Progenitor cell of endocrine pancreas (in vitro differentiated cells): ENCODE data around the gene PILRB. TPM values are rescaled to one million over a fixed set of nuclear protein-coding genes. Genes with fewer than 3 reads are reported as not detected.

Experiments used
- DNase-seq: peaks from one replicate; pipeline ENCODE4 v3.0.0; 2021; ENCODE audit warnings: low spot score; ENCODE audit not compliant: unreplicated experiment
- H3K27ac Mint-ChIP-seq: 2 replicates; pipeline ENCODE4 v1.8.0; 2021; ENCODE audit warnings: mild to moderate bottlenecking, moderate library complexity, mixed read lengths
- H3K27me3 Mint-ChIP-seq: 2 replicates; pipeline ENCODE4 v1.8.0; 2021; ENCODE audit warnings: mixed read lengths
- H3K36me3 Mint-ChIP-seq: 2 replicates; pipeline ENCODE4 v1.8.0; 2022; ENCODE audit warnings: mixed read lengths; ENCODE audit not compliant: insufficient read depth
- H3K4me1 Mint-ChIP-seq: 2 replicates; pipeline ENCODE4 v1.8.0; 2021; ENCODE audit warnings: low read depth, mixed read lengths
- H3K4me3 Mint-ChIP-seq: 2 replicates; pipeline ENCODE4 v1.8.0; 2021; ENCODE audit warnings: low read depth, mild to moderate bottlenecking, moderate library complexity, mixed read lengths
- H3K9me3 Mint-ChIP-seq: 2 replicates; pipeline ENCODE4 v1.8.0; 2021; ENCODE audit warnings: low read depth, mixed read lengths
- CTCF ChIP-seq: fragments of 200-600 bp; sonication (generic); IDR thresholded peaks from one replicate; pipeline ENCODE4 v1.5.0; 2021; ENCODE audit warnings: antibody characterized with exemption, mild to moderate bottlenecking; ENCODE audit not compliant: unreplicated experiment
- total RNA-seq: library from RNA; stranded (reverse); gene quantifications from 2 replicates; pipeline ENCODE4 v1.2.1, GENCODE V29; 2021

PILRB gene
- total RNA-seq, 1 donor from 2014 or later = 67.9 TPM

- H3K4me3 Mint-ChIP-seq = no peak overlapping the region
- no peaks in the 10 kb centered on the region for H3K27me3 Mint-ChIP-seq
- no peak for DNase-seq
- H3K4me1 Mint-ChIP-seq = no peaks in the 10 kb centered on the region
- H3K27ac Mint-ChIP-seq = peak overlapping the region; percentile 84
- peaks cover 11% of the 10 kb centered on the region for H3K36me3 Mint-ChIP-seq
- no peaks in the 10 kb centered on the region for H3K9me3 Mint-ChIP-seq
- TF ChIP-seq CTCF = no peak
Observed at GRCh38 chr7:100369105-100369504, 11.2 kb downstream of the PILRB start.

- no peak for DNase-seq
- peaks cover 5% of the 10 kb centered on the region for H3K36me3 Mint-ChIP-seq
- H3K4me1 Mint-ChIP-seq = no peaks in the 10 kb centered on the region
- no peak overlapping the region for H3K4me3 Mint-ChIP-seq
- no peak overlapping the region for H3K27ac Mint-ChIP-seq
- H3K9me3 Mint-ChIP-seq = no peaks in the 10 kb centered on the region
- TF ChIP-seq CTCF = no peak
- no peaks in the 10 kb centered on the region for H3K27me3 Mint-ChIP-seq
Observed at GRCh38 chr7:100370303-100370702, 12.4 kb downstream of the PILRB start.

GRCh38 chr7:100370746-100371145 is 12.8 kb downstream of the PILRB start:
- Mint-ChIP-seq H3K27me3 (no peaks in the 10 kb centered on the region), H3K4me3 (no peak overlapping the region), H3K36me3 (peaks cover 5% of the 10 kb centered on the region), H3K9me3 (no peaks in the 10 kb centered on the region), H3K27ac (no peak overlapping the region), H3K4me1 (no peaks in the 10 kb centered on the region)
- no peak for DNase-seq
- TF ChIP-seq CTCF = no peak

GRCh38 chr7:100371561-100372171 is 13.7 kb downstream of the PILRB start:
- no peaks in the 10 kb centered on the region for H3K9me3 Mint-ChIP-seq
- no peaks in the 10 kb centered on the region for H3K27me3 Mint-ChIP-seq
- no peaks in the 10 kb centered on the region for H3K4me1 Mint-ChIP-seq
- no peak overlapping the region for H3K4me3 Mint-ChIP-seq
- H3K36me3 Mint-ChIP-seq = peaks cover 5% of the 10 kb centered on the region
- DNase-seq = no peak
- no peak for TF ChIP-seq CTCF
- no peak overlapping the region for H3K27ac Mint-ChIP-seq

- Mint-ChIP-seq H3K4me3 (no peak overlapping the region), H3K27ac (no peak overlapping the region), H3K9me3 (no peaks in the 10 kb centered on the region), H3K4me1 (no peaks in the 10 kb centered on the region), H3K27me3 (no peaks in the 10 kb centered on the region), H3K36me3 (peaks cover 3% of the 10 kb centered on the region)
- DNase-seq = no peak
- no peak for TF ChIP-seq CTCF
Observed at GRCh38 chr7:100372256-100372655, 14.3 kb downstream of the PILRB start.
